ENCODE data around the gene NRXN2. TPM values are rescaled to one million over a fixed set of nuclear protein-coding genes. Genes with fewer than 3 reads are reported as not detected.

Gene NRXN2
- total RNA-seq, 1 experiment from 2014 or later, result 0.15 TPM

- Histone ChIP-seq H3K27ac (ENCODE audit: low read length) (no peak overlapping the region), H3K4me1 (ENCODE audit: control insufficient read depth, insufficient read depth, low read length) (0 out of 2 replicates have a peak, but pooled peaks cover 3% of the 10 kb centered on the region), H3K9me3 (ENCODE audit: control insufficient read depth, insufficient read depth, low read depth, low read length) (no peaks in the 10 kb centered on the region), H3K36me3 (ENCODE audit: control insufficient read depth, insufficient read depth, low read length) (no peaks in the 10 kb centered on the region), H3K4me3 (ENCODE audit: low read depth in 2 of 2, low read length in 2 of 2) (no peak overlapping the region), H3K27me3 (ENCODE audit: control insufficient read depth, insufficient read depth, low read length) (no peaks in the 10 kb centered on the region)
- intact Hi-C loops (cut with micrococcal nuclease; ENCODE audit: unreplicated experiment), result no loop called here
- POLR2A ChIA-PET, result no interaction called here
- TF ChIP-seq, protein P1, sequence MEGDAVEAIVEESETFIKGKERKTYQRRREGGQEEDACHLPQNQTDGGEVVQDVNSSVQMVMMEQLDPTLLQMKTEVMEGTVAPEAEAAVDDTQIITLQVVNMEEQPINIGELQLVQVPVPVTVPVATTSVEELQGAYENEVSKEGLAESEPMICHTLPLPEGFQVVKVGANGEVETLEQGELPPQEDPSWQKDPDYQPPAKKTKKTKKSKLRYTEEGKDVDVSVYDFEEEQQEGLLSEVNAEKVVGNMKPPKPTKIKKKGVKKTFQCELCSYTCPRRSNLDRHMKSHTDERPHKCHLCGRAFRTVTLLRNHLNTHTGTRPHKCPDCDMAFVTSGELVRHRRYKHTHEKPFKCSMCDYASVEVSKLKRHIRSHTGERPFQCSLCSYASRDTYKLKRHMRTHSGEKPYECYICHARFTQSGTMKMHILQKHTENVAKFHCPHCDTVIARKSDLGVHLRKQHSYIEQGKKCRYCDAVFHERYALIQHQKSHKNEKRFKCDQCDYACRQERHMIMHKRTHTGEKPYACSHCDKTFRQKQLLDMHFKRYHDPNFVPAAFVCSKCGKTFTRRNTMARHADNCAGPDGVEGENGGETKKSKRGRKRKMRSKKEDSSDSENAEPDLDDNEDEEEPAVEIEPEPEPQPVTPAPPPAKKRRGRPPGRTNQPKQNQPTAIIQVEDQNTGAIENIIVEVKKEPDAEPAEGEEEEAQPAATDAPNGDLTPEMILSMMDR (IDR thresholded peaks at IDR 0.05), result no peak
- TF ChIP-seq TCF7L2 (IDR thresholded peaks at IDR 0.05; ENCODE audit: low read depth, low read length), result no peak
- CTCF ChIA-PET, result no interaction called here
- BruUV-seq (replicated peaks), result no TSS peak
- in situ Hi-C loops (cut with HindIII; ENCODE audit: low pct_unique_long_range_greater_than_20kb, low sequenced_read_pairs), result no loop called here
- no peak for DNase-seq (ENCODE audit: low read depth, low spot score)
- ATAC-seq, result no peak
These were observed 117.8 kb downstream of the NRXN2 start for GRCh38 chr11:64605244-64605560.

GRCh38 chr11:64604458-64605243 lies 118.3 kb downstream of the NRXN2 start:
- no TSS peak for BruUV-seq (replicated peaks)
- ATAC-seq, result no peak
- Histone ChIP-seq H3K4me3 (ENCODE audit: low read depth in 2 of 2, low read length in 2 of 2) (no peak overlapping the region), H3K36me3 (ENCODE audit: control insufficient read depth, insufficient read depth, low read length) (no peaks in the 10 kb centered on the region), H3K9me3 (ENCODE audit: control insufficient read depth, insufficient read depth, low read depth, low read length) (no peaks in the 10 kb centered on the region), H3K27ac (ENCODE audit: low read length) (no peak overlapping the region), H3K4me1 (ENCODE audit: control insufficient read depth, insufficient read depth, low read length) (0 out of 2 replicates have a peak, but pooled peaks cover 3% of the 10 kb centered on the region), H3K27me3 (ENCODE audit: control insufficient read depth, insufficient read depth, low read length) (no peaks in the 10 kb centered on the region)
- TF ChIP-seq TCF7L2 (IDR thresholded peaks at IDR 0.05; ENCODE audit: low read depth, low read length), result no peak
- no peak for TF ChIP-seq POLR2AphosphoS5 (IDR thresholded peaks at IDR 0.05; ENCODE audit: low read depth, low read length)
- no peak for TF ChIP-seq REST (IDR thresholded peaks at IDR 0.05; ENCODE audit: insufficient read depth in 1 of 2, low read depth in 2 of 2, low read length in 1 of 2)
- TF ChIP-seq SIN3A (IDR thresholded peaks at IDR 0.05; ENCODE audit: borderline replicate concordance, insufficient read depth, low read depth, low read length), result no peak
- TF ChIP-seq, protein P1 (IDR thresholded peaks at IDR 0.05), result no peak
- CTCF ChIA-PET, result no interaction called here
- intact Hi-C loops (cut with micrococcal nuclease; ENCODE audit: unreplicated experiment), result no loop called here
- no peak for DNase-seq (ENCODE audit: low read depth, low spot score)
- POLR2A ChIA-PET, result no interaction called here
- in situ Hi-C loops (cut with HindIII; ENCODE audit: low pct_unique_long_range_greater_than_20kb, low sequenced_read_pairs), result no loop called here
